PC-9 (cell line): ENCODE data around the gene PRDM16. TPM values are rescaled to one million over a fixed set of nuclear protein-coding genes. Genes with fewer than 3 reads are reported as not detected.

Experiments used
- BruUV-seq: library from RNA; stranded (reverse); fragments of 400-500 nt; replicated peaks from 2 replicates; lab custom pipeline; 2021; lab: Mats Ljungman, UMichigan
- CTCF ChIA-PET: fragments of 300-600 bp; sonication (Branson Sonifier 250); formaldehyde crosslinking; loops from one replicate; lab custom pipeline; 2022; ENCODE audit warnings: antibody characterized with exemption; lab: Charles Lee
- POLR2A ChIA-PET: fragments of 300-600 bp; sonication (Branson Sonifier 250); formaldehyde crosslinking; loops from one replicate; lab custom pipeline; 2022; ENCODE audit warnings: antibody characterized with exemption; ENCODE audit not compliant: unreplicated experiment; lab: Charles Lee
- DNase-seq, 2 experiments: peaks; one replicate each; pipeline versions ENCODE4 v3.0.0 to v3.0.0-alpha.2; 2015 to 2022; ENCODE audit warnings: mixed read lengths in 1 of 2
- H2AFZ ChIP-seq: fragments of 200-600 bp; sonication (generic); 2 replicates; pipeline ENCODE4 v1.8.1; 2017; ENCODE audit warnings: antibody characterized with exemption
- H3F3A ChIP-seq: fragments of 200-600 bp; sonication (generic); 2 replicates; pipeline ENCODE4 v1.8.1; 2017; ENCODE audit warnings: antibody characterized with exemption, mild to moderate bottlenecking, low read depth; ENCODE audit not compliant: insufficient read depth
- H3K27ac ChIP-seq: fragments of 200-600 bp; sonication (generic); 2 replicates; pipeline ENCODE4 v1.6.1; 2016; ENCODE audit warnings: mixed run types
- H3K27me3 ChIP-seq: fragments of 200-600 bp; sonication (generic); 2 replicates; pipeline ENCODE4 v1.6.1; 2016; ENCODE audit warnings: low read depth, mixed run types; ENCODE audit not compliant: insufficient read depth
- H3K36me3 ChIP-seq: fragments of 200-600 bp; sonication (generic); 2 replicates; pipeline ENCODE4 v1.6.1; 2016; ENCODE audit warnings: low read depth, mixed run types
- H3K4me1 ChIP-seq: fragments of 200-600 bp; sonication (generic); replicated peaks from 2 replicates; pipeline ENCODE4 v1.6.1; 2016; ENCODE audit warnings: mixed run types; ENCODE audit not compliant: insufficient read depth
- H3K4me2 ChIP-seq: fragments of 200-600 bp; sonication (generic); 2 replicates; pipeline ENCODE4 v1.6.1; 2017; ENCODE audit warnings: mixed run types
- H3K4me3 ChIP-seq: fragments of 200-600 bp; sonication (generic); 2 replicates; pipeline ENCODE4 v1.6.1; 2016; ENCODE audit warnings: mixed run types
- H3K79me2 ChIP-seq: fragments of 200-600 bp; sonication (generic); 2 replicates; pipeline ENCODE4 v1.6.1; 2017; ENCODE audit warnings: low read depth, mixed run types
- H3K9me2 ChIP-seq: fragments of 200-600 bp; sonication (generic); 2 replicates; pipeline ENCODE4 v1.8.1; 2017; ENCODE audit warnings: mild to moderate bottlenecking; ENCODE audit not compliant: insufficient read depth
- H3K9me3 ChIP-seq: fragments of 200-600 bp; sonication (generic); 2 replicates; pipeline ENCODE4 v1.8.1; 2016; ENCODE audit warnings: low read depth; ENCODE audit not compliant: insufficient read depth
- H4K20me1 ChIP-seq: fragments of 200-600 bp; sonication (generic); 2 replicates; pipeline ENCODE4 v1.8.1; 2017; ENCODE audit not compliant: insufficient read depth
- CTCF ChIP-seq: fragments of 200-600 bp; sonication (generic); conservative IDR thresholded peaks from 2 replicates; pipeline ENCODE4 v1.6.1; 2017; ENCODE audit warnings: mixed run types, antibody characterized with exemption, mild to moderate bottlenecking, moderate library complexity
- EZH2 ChIP-seq: fragments of 200-600 bp; sonication (generic); IDR thresholded peaks from 2 replicates; pipeline ENCODE4 v1.8.0; 2017; ENCODE audit warnings: antibody characterized with exemption, low read depth
- intact Hi-C: fragments of 100-400 bp; cut with micrococcal nuclease; formaldehyde crosslinking; loops from one replicate; pipeline ENCODE4 v1.10.0; 2022; ENCODE audit not compliant: unreplicated experiment
- total RNA-seq: library from RNA; stranded (reverse); gene quantifications from 2 replicates; pipeline ENCODE4 v1.2.3, GENCODE V29; 2021

PRDM16 gene
- total RNA-seq, 1 experiment from 2014 or later = not detected

- Histone ChIP-seq H3K9me2 (no peaks in the 10 kb centered on the region), H3K4me1 (no peaks in the 10 kb centered on the region), H3K27ac (no peak overlapping the region), H3K36me3 (no peaks in the 10 kb centered on the region), H2AFZ (no peak overlapping the region), H4K20me1 (no peaks in the 10 kb centered on the region), H3K4me3 (no peak overlapping the region), H3K4me2 (no peak overlapping the region), H3K27me3 (peaks cover 30% of the 10 kb centered on the region), H3K9me3 (no peaks in the 10 kb centered on the region), H3F3A (no peaks in the 10 kb centered on the region), H3K79me2 (no peaks in the 10 kb centered on the region)
- BruUV-seq = no TSS peak
- ChIA-PET CTCF (no interaction called here), POLR2A (interaction anchor here (0.6 kb wide), 1 partner anchor 57 kb away, joined by 4 read pairs; no protein-coding TSS in a partner anchor)
- TF ChIP-seq EZH2 (no peak), CTCF (no peak)
- no peak for DNase-seq
- intact Hi-C loops = no loop called here
These were observed 2.8 kb downstream of the PRDM16 start for GRCh38 chr1:3071565-3072390.

- intact Hi-C loops = no loop called here
- H2AFZ ChIP-seq = no peak overlapping the region
- no peaks in the 10 kb centered on the region for H3F3A ChIP-seq
- H3K4me2 ChIP-seq = no peak overlapping the region
- H3K4me1 ChIP-seq = no peaks in the 10 kb centered on the region
- H3K79me2 ChIP-seq = no peaks in the 10 kb centered on the region
- no TSS peak for BruUV-seq
- POLR2A ChIA-PET = no interaction called here
- CTCF ChIA-PET = no interaction called here
- H3K27me3 ChIP-seq = peaks cover 38% of the 10 kb centered on the region
- H3K27ac ChIP-seq = no peak overlapping the region
- no peaks in the 10 kb centered on the region for H3K9me2 ChIP-seq
- DNase-seq = no peak
- H3K36me3 ChIP-seq = no peaks in the 10 kb centered on the region
- H3K4me3 ChIP-seq = no peak overlapping the region
- no peaks in the 10 kb centered on the region for H4K20me1 ChIP-seq
- TF ChIP-seq EZH2 (no peak), CTCF (no peak)
- no peaks in the 10 kb centered on the region for H3K9me3 ChIP-seq
These were observed 3.6 kb downstream of the PRDM16 start for GRCh38 chr1:3072391-3073185.

- Histone ChIP-seq H3K27me3 (peaks cover 44% of the 10 kb centered on the region), H4K20me1 (no peaks in the 10 kb centered on the region), H3K4me3 (no peak overlapping the region), H3K9me2 (no peaks in the 10 kb centered on the region), H3K79me2 (no peaks in the 10 kb centered on the region), H3K27ac (no peak overlapping the region), H3K36me3 (no peaks in the 10 kb centered on the region), H3K9me3 (no peaks in the 10 kb centered on the region), H3F3A (no peaks in the 10 kb centered on the region), H3K4me2 (no peak overlapping the region), H3K4me1 (no peaks in the 10 kb centered on the region), H2AFZ (no peak overlapping the region)
- DNase-seq = no peak
- POLR2A ChIA-PET = no interaction called here
- no TSS peak for BruUV-seq
- CTCF ChIA-PET = no interaction called here
- intact Hi-C loops = no loop called here
- TF ChIP-seq CTCF = no peak
- no peak for TF ChIP-seq EZH2
These were observed 4.1 kb downstream of the PRDM16 start for GRCh38 chr1:3073186-3073488.
